ENCODE measurements around the gene CYP26C1.
"Not testable (repeated sequence)": the region's sequence is repeated elsewhere in the genome, so short reads cannot be mapped to it uniquely, and the experiment has no call there.

CYP26C1 gene

DNA sequence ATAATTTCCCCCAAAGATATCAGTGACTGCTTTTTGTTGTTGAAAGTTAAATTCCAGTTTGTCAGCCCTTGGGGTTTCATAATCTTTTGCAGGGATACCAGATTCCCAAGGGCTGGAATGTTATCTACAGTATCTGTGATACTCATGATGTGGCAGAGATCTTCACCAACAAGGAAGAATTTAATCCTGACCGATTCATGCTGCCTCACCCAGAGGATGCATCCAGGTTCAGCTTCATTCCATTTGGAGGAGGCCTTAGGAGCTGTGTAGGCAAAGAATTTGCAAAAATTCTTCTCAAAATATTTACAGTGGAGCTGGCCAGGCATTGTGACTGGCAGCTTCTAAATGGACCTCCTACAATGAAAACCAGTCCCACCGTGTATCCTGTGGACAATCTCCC is 16.3 kb downstream of the CYP26C1 start:
- DNase-seq (ENCODE audit: low spot score), result no peak

DNA sequence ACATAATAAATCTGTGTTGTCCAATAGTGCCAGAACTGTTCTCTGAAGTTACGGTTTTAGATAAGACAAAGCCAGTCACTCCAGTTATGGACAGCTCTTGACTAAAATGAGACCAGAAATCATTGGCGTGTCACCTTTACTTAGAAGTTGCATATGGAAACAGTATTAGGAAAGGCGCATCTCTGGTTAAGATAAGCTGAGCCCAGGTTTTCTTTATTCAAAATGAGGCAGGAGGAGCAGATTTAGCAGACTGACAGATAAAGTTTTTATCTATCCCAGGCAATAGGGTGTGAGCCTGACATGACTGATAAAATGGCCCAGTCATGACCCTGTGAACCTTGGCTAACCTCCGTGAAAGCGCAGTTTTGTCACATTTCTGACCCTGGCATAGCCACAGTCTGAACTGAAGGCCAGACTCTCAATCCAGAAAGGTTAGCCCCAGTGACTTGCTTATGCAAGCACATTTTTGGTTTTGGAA is 17.3 kb downstream of the CYP26C1 start:
- no peak for DNase-seq (ENCODE audit: low spot score)

DNA sequence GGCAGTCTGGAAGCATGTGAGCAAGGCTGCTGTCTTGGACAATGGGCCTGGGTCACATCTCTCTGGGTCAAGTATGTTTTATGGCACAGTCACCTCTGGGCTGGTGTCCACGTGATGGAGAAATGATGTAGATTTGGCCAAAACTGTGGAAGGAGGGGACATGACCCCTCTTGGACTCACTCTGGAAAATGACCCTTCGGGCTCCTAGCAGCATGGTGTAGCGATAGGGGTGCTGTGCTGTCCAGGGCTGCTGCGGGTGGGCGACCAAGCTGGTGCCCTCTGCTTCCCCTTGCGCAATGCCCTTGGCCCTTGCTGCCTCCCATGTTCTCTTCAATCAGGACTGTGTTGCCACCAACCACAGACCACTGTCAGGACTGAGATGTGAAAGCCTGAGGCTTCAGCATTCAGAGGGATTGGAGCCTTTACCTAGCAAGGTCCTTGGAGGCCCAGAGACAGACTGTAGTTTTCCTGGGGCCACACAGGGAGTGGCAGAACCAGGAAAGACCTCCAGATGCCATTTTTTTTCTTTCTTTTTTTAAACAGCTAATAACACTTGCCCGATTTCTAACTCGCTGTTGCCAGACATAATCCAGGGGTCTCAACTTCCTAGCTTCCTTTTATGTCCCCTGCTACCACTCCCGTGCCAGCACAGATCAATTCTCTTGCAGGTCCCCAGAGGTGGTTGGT is 19.2 kb downstream of the CYP26C1 start:
- DNase-seq (ENCODE audit: low spot score), result no peak

DNA sequence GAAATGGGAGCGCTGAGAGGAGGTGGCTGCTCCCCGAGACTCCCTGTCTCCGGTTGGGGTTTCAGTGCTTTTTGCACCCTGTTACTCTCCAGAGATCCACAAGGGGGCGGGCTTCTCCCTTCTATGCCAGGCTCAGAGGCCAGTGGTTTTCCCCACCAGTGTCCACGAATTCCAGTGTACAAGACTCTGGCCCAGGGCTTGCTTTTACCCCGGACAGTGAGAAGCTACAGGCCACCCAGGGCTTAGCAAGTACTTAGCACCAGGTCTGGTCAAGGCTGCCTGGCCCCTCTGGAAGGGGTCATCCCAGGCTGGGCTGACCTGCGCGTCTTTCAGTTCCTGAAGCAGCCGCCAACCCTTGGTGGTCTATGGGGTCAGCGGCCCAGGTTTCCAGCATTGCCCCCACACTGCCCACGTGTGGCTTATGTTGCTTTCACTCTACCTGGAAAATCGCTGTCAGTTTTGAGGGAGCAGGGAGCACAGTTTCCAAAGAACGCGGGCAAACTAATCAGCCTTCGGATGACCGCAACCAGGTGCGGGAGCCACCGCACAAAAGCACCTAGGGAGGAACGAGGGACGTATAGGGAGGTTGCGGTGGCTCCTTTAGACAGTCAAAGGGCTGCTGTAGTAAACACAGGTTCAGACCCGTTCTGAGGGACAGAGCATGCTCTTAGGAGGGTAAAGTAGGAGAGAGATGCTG is 19.9 kb downstream of the CYP26C1 start:
- DNase-seq (ENCODE audit: low spot score), result peak; percentile 91

DNA sequence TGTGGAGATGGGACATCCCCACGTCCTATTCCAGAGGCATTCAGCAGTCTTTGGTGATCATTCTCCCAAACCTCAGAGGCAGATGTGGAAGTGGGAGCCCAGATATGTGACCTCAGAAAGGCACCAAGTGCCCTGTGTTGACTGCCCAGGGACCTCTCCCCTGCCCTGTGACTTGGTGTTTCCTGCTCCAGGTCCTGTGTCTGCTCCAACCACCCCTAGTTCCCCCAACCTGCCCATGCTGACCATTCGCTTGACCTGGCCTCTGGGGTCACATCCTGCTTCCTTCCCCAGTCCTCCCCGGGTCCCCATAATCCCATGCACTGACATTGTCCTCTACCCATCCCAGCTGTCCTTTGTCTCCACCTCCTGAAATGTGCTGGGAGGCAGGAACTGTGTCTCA is 20.7 kb downstream of the CYP26C1 start:
- DNase-seq (ENCODE audit: low spot score), result no peak

DNA sequence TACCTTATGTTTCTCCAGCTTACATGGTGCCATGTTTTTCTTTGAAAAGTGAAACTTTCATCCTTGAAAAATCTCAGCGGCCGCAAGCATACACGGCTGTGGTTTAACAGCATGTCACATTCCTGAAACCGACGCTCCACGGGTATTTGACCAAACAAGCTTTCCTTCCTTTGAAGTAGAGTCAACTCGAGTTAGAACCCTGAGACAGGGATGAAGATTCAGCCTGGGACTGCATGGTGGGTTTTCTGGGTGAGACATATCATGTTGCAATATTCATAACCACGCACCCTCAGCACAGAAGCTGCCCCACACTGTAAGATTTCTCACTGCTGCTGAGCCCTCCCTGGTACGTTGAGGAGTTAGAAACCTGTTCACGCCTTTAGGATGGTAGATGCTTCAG is 21.2 kb downstream of the CYP26C1 start:
- no peak for DNase-seq (ENCODE audit: low spot score)

DNA sequence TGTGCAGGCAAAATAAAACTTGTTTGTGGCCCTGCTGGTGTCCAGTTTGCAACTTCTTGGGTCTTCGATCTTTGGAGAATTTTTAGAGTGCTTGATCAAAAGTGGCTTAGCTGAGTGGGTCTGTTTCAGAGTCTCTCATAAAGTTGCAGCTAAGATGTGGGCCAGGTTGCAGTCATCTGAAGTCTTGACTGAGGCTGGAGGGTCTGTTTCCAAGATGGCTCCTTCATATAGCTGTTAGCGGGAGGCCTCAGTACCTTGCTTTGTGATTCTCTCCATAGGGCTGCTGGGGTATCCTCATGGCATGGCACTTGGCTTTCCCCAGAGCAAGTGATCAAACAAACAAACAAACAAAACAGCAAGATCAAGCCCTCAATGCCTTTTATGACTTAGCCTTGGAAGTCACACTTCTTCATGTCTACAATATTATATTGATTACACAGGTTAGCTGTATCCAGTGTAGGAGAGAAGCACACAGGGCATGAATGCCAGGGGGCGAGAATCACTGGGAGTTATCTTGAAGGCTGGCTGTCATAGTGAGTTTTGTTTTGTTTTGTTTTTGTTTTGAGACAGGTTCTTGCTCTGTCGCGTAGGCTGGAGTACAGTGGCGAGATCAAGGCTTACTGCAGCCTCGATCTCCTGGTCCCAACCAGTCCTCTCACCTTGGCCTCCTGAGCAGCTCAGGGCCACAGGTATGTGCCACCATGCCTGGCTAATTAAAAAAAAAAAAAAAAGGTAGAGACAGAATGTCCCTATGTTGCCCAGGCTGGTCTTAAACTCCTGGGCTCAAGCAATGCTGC is 23.3 kb downstream of the CYP26C1 start:
- no peak for DNase-seq (ENCODE audit: low spot score)

DNA sequence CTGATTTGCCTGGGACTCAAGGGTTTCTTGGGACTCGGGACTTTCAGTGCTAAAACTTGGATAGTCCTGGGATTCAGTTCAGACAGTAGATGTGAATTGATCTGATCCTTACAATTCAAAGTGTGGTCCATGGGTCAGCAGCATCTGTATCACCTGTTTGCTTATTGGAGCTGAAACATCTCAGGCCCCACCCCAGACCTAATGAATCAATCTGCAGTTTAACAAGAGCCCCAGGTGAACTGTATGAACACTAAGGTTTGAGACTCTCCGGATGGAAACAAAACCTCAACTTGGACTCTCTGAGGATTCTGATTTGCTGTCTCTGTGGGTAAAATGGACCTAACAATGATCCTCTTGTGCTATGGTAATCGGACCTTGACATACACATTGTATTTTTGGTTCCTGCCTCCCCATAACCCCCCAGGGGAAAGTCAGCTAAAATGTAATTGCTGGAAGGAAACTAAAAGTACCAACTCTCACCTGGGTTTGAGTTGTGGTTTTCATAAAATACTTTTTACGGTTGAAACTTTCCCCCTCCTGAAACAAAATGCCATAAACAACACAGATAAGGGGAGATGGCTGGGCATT is 24.8 kb downstream of the CYP26C1 start:
- DNase-seq (ENCODE audit: low spot score), result no peak

DNA sequence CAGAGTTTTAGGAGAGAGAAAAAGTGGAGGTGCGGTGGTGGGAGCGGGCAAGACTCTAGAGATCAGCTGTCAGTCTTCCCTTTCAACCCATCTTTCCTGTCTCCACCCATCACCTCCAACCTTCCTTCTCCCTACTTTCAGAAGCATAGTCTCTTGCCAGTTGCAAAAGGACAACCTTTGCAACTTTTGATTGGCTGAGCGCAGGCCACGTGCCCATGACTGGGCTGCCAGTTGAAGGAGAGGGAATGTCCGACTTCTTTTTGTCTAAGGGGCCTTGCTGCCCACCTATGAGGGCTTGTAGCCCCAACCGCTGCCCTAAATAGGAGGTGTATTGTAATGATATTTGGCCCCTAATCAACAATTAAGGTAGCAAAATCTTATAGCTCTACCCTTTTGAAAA is 25.7 kb downstream of the CYP26C1 start:
- DNase-seq (ENCODE audit: low spot score), result no peak

DNA sequence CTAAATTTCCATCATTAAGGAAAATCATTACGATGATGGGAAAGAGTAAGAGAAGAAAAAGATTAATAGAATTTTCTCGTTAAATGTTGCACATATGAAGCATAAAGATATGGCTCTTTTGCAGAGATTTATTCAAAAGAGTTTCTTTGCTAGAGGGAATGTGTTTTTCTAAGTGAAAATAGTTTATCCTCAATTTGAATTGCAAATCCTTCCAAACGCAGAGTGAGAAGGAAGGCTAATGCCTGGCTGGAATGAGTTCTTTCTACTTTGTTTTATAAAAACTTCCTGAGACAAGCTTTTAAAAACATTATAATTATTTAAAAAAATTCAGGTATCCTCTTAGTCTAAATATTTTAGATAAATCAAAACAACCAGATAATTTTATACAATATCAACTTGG is 27.2 kb downstream of the CYP26C1 start:
- DNase-seq (ENCODE audit: low spot score), result no peak

DNA sequence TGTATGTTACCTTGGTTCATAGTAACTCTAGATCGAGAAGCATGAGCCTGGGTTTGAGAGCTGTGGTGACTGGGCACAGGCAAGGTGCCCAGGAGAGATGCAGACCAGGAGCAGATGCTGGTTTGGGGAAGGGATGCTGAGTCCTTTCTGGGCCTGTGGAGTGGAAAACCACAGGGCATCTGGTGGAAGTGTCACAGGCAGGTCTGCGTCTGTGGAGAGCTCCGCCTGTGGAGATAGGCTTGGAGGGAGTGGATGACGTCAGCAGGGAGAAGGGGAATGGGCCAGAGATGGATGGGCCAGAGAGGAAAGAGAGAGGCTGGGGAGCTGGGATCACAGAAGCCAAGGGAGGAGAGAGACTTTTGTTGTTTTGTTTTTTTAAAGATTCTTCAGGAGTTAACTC is 27.9 kb downstream of the CYP26C1 start:
- no peak for DNase-seq (ENCODE audit: low spot score)

DNA sequence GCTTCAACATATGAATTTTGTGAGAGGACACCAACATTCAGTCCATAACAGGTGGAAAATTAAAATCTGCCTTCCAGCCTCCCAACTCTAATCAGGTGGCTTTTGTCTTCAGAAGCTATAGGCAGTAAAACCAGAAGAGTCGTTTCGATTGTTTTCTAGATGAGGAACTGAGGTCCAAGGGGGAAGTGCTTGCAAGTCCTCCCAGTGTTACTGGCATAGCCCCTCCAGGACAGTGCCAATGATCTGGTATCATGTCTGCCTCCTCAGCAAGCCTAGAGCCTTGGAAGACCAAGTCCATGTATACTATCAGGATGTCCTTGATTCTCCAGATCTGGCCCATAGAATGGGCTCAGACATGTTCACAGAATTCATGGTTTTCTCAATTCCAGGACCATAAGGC is 30.0 kb downstream of the CYP26C1 start:
- no peak for DNase-seq (ENCODE audit: low spot score)

DNA sequence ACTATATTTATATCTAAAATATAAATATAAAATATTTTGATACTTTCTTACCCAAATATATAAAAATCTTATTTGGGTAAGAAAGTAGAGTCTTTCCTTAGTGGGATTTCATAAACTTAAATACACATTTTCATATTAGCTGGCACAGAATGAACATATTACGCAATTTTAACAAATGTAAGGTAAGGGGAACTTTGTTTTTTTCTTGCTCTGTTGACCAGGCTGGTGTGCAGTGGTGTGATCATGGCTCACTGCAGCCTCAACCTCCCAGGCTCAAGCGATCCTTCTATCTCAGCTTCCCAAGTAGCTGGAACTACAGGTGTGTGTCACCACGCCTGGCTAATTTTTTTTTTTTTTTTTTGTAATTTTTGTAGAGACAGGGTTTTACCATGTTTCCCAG is 31.4 kb downstream of the CYP26C1 start:
- no peak for DNase-seq (ENCODE audit: low spot score)

DNA sequence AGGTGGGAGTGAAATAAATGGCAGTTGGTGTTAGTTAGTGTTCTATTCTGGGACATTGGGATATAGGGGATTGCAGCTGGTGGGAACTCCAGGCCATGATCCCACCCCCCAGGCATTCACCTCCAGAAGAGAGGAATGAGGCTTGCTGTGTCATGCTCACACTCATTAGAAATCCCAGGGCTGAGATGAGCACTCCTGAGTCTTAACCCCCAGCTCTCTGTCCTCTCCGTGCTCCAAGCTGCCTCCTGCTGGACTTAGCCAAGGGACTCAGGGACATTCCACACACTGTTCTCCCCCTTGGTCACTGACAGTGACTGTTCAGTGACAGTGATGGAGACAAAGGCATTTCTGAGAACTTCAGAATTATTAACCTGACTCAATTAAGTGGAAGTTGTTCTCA is 34.6 kb downstream of the CYP26C1 start:
- no peak for DNase-seq (ENCODE audit: low spot score)

DNA sequence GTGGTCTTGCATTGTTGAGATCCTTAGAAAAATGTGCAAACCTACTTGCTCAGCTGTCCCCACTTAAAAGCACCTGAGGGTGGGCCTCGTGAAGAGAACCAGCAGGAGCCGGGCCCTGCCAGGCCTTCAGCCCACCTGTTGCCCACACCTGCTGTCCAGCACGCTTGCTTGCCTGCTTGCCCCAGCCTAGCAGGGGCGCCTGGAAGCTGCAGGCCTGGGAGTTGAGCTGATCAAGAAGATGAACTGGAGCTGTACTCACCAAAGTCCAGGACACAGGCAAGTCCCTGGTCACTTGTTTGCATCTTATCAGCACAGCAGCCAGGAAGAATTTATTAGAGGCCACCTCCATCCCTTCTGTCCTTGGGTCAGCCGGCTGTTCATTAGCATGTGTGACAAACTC is 36.3 kb downstream of the CYP26C1 start:
- DNase-seq (ENCODE audit: low spot score), result no peak

DNA sequence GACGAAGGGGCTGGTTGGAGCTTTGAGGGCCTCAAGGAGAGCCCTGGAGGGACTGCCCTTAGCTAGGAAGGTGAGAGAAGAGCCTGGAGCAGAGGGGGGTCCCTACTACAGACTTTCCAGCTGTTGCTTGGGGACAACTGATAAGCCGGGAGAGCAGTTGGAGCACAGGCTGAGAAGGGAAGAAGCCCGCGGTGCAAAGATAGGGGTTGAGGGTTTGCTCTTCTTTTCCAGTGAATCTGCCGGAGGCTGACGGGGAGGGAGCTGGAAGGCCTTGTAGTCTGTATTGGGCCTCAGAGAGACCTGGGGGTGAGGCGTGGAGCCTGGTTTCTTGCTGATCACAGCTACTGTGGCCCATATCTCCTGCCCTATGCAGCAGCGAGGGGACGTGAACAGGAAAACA is 36.8 kb downstream of the CYP26C1 start:
- DNase-seq (ENCODE audit: low spot score), result no peak

DNA sequence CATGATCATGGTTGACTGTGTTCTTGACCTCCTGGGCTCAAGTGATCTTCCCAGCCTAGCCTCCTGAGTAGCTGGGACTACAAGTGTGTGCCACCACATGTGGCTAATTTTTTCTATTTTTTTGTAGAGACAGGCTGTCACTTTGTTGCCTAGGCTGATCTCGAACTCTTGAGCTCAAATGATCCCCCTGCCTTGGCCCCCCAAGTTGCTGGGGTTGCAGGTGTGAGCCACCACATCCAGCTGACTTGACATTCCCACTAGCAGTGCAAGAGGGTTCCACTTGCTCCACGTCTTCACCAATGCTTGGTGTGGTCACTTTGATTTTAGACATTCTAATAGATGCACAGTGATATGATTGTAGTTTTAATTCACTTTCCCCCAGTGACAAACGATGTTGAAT is 38.2 kb downstream of the CYP26C1 start:
- DNase-seq (ENCODE audit: low spot score), result no peak

DNA sequence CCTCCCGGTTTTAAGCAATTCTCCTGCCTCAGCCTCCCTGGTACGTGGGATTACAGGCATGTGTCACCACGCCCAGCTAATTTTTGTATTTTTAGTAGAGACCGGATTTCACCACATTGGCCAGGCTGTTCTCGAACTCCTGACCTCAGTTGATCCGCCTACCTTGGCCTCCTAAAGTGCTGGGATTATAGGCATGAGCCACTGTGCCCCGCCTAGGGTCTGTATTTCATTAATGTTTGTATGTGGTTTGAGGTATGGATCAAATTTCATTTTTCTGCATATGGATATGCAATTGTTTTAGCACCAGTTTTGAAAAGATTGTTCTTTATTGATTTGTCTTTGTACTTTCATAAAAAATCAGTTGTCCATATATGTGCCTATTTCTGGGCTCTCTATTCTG is 39.1 kb downstream of the CYP26C1 start:
- no peak for DNase-seq (ENCODE audit: low spot score)

DNA sequence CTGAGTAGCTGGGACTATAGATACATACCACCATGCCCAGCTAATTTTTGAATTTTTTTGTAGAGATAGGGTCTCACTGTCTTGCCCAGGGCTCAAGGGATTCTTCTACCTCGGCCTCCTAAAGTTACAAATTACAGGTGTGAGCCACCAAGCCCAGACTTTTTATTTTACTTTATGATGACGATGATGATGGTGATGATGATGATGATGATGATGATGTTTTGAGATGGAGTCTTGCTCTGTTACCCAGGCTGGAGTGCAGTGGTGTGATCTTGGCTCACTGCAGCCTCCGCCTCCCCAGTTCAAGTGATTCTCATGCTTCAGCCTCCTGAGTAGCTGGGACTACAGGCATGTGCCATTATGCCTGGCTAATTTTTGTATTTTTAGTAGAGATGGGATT is 40.5 kb downstream of the CYP26C1 start:
- not testable (repeated sequence) for DNase-seq (ENCODE audit: low spot score)

DNA sequence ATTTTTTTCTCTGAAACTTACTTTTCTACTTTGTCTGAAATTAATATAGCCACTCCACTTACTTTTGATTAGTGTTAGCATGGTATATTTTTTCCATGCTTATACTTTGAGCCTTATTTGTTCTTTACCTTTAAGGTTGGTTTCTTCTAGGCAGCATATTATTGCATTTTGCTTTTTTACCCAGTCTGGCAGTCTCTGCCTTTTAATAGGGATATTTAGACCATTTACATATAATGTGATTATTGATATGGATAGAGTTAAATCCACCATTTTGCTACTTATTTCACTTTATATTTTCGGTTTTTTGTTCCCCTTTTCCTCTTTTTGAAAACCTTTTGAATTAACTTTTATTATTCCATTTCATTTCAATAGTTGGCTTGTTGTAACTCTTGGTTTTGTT is 43.4 kb downstream of the CYP26C1 start:
- DNase-seq (ENCODE audit: low spot score), result no peak

DNA sequence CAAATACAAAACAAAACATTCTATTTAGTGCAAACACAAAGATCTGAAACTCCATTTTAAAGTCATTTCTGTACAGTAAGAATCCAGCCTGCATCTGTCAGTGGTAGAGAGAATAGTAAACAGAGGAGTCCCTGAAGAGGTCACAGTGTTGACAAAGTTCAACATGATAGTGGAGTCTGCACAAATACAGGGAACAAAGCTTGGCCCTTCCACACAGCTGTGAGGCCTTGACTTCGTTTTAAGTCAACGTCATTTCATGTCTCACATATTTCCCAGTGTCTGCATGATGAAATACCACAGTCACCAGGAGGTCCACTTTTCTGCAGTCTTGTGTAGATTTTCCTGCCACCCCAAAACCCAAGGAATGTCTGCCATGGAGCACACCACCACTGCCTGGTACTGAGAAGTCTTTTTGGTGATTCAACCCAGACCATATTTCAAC is 46.1 kb downstream of the CYP26C1 start:
- DNase-seq (ENCODE audit: low spot score), result peak; percentile 30

DNA sequence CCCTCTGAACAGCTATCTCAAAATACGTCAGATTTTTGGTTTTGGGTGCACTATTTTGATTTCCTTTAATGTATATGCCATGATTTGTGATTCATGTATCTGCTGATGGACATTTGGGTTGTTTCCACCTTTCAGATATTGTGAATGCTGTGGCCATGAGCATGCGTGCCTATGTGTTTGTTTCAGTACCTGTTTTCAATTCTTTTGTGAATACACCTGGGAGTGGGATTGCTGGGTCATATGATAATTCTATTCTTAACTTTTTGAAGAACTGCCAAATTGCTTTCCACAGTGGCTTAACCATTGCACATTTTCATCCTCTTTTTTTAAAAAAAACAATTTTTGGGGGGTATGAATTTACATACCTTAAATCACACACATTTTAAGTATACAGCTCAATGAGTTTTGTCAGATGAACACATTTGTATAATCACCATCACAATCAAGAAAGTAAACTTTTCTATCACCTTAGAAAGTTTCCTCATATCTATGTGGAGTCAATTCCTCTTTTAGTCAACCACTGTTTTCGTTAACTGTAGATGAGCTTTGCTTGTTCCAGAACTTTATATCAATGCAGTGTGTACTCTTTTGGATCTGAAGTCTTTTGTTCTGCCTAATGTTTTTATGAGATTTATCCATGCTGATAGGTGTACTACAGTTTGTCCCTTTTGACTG is 50.0 kb downstream of the CYP26C1 start:
- no peak for DNase-seq (ENCODE audit: low spot score)
